ENCODE measurements around the gene NRXN3. TPM values are rescaled to one million over a fixed set of nuclear protein-coding genes. Genes with fewer than 3 reads are reported as not detected.

The NRXN3 gene
- total RNA-seq, 2 experiments from 2014 or later: not detected

DNA sequence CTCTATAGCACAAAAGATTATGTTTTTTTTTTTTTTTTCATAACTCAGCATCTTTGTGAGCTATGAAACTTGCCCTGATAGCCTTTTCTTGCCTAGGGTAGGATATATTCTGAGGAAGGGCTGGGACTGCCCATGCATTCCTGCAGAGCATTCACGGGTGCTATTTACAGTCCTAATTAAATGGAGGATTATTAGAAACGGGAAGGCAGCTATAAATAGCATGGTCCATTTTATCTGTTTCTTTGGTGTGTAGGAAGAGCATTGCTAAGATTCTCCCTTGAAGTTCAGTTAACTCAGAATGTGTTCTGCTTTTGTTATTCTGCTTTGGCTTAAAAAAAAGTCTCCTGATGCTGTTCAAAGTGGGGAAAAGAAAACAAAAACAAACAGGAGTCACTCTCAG, 1410.2 kb downstream of the NRXN3 start:
- no peak for DNase-seq
- ChIA-PET POLR2A (no interaction called here), CTCF (no interaction called here)
- Mint-ChIP-seq H3K9me3 (no peaks in the 10 kb centered on the region), H3K36me3 (ENCODE audit: low read depth) (no peaks in the 10 kb centered on the region), H3K27me3 (no peaks in the 10 kb centered on the region), H3K4me1 (no peaks in the 10 kb centered on the region), H3K4me3 (no peak overlapping the region), H3K27ac (no peak overlapping the region)

- Mint-ChIP-seq H3K27ac (no peak overlapping the region), H3K36me3 (ENCODE audit: low read depth) (no peaks in the 10 kb centered on the region), H3K27me3 (no peaks in the 10 kb centered on the region), H3K9me3 (no peaks in the 10 kb centered on the region), H3K4me3 (no peak overlapping the region), H3K4me1 (no peaks in the 10 kb centered on the region)
- ChIA-PET POLR2A (no interaction called here), CTCF (no interaction called here)
- no peak for DNase-seq
These were observed 1410.7 kb downstream of the NRXN3 start for GRCh38 chr14:79580906-79581305.

GRCh38 chr14:79581912-79582576, 1411.9 kb downstream of the NRXN3 start:
- H3K9me3 Mint-ChIP-seq: no peaks in the 10 kb centered on the region
- DNase-seq: no peak
- H3K27me3 Mint-ChIP-seq: no peaks in the 10 kb centered on the region
- no peak overlapping the region for H3K4me3 Mint-ChIP-seq
- CTCF ChIA-PET: no interaction called here
- POLR2A ChIA-PET: interaction anchor here (0.6 kb wide), 1 partner anchor 56 kb away, joined by 3 read pairs; no protein-coding TSS in a partner anchor
- no peak overlapping the region for H3K27ac Mint-ChIP-seq
- H3K36me3 Mint-ChIP-seq (ENCODE audit: low read depth): no peaks in the 10 kb centered on the region
- no peaks in the 10 kb centered on the region for H3K4me1 Mint-ChIP-seq

- no peaks in the 10 kb centered on the region for H3K9me3 Mint-ChIP-seq
- no peaks in the 10 kb centered on the region for H3K27me3 Mint-ChIP-seq
- DNase-seq: no peak
- no peaks in the 10 kb centered on the region for H3K4me1 Mint-ChIP-seq
- no peak overlapping the region for H3K27ac Mint-ChIP-seq
- POLR2A ChIA-PET: no interaction called here
- H3K36me3 Mint-ChIP-seq (ENCODE audit: low read depth): no peaks in the 10 kb centered on the region
- H3K4me3 Mint-ChIP-seq: no peak overlapping the region
- CTCF ChIA-PET: no interaction called here
These were observed 1413.7 kb downstream of the NRXN3 start for GRCh38 chr14:79583738-79584408.

- no peaks in the 10 kb centered on the region for H3K4me1 Mint-ChIP-seq
- no peaks in the 10 kb centered on the region for H3K36me3 Mint-ChIP-seq (ENCODE audit: low read depth)
- ChIA-PET CTCF (no interaction called here), POLR2A (no interaction called here)
- H3K9me3 Mint-ChIP-seq: no peaks in the 10 kb centered on the region
- H3K27me3 Mint-ChIP-seq: no peaks in the 10 kb centered on the region
- no peak overlapping the region for H3K27ac Mint-ChIP-seq
- DNase-seq: no peak
- no peak overlapping the region for H3K4me3 Mint-ChIP-seq
These were observed 1414.5 kb downstream of the NRXN3 start for GRCh38 chr14:79584679-79585078.

- Mint-ChIP-seq H3K4me1 (no peaks in the 10 kb centered on the region), H3K36me3 (ENCODE audit: low read depth) (no peaks in the 10 kb centered on the region), H3K9me3 (no peaks in the 10 kb centered on the region), H3K27me3 (no peaks in the 10 kb centered on the region), H3K27ac (no peak overlapping the region), H3K4me3 (no peak overlapping the region)
- POLR2A ChIA-PET: no interaction called here
- CTCF ChIA-PET: no interaction called here
- no peak for DNase-seq
These were observed 1415.7 kb downstream of the NRXN3 start for GRCh38 chr14:79585845-79586244.

GRCh38 chr14:79586416-79586815, 1416.2 kb downstream of the NRXN3 start:
- Mint-ChIP-seq H3K27me3 (no peaks in the 10 kb centered on the region), H3K4me1 (no peaks in the 10 kb centered on the region), H3K4me3 (no peak overlapping the region), H3K9me3 (no peaks in the 10 kb centered on the region), H3K27ac (no peak overlapping the region), H3K36me3 (ENCODE audit: low read depth) (no peaks in the 10 kb centered on the region)
- POLR2A ChIA-PET: no interaction called here
- CTCF ChIA-PET: interaction anchor here (0.7 kb wide), 1 partner anchor 1740 kb away, joined by 3 read pairs; no protein-coding TSS in a partner anchor
- DNase-seq: no peak

- H3K27ac Mint-ChIP-seq: no peak overlapping the region
- H3K4me3 Mint-ChIP-seq: no peak overlapping the region
- DNase-seq: no peak
- no peaks in the 10 kb centered on the region for H3K9me3 Mint-ChIP-seq
- H3K27me3 Mint-ChIP-seq: no peaks in the 10 kb centered on the region
- CTCF ChIA-PET: interaction anchor here (0.7 kb wide), 1 partner anchor 1740 kb away, joined by 3 read pairs; no protein-coding TSS in a partner anchor
- H3K36me3 Mint-ChIP-seq (ENCODE audit: low read depth): no peaks in the 10 kb centered on the region
- H3K4me1 Mint-ChIP-seq: no peaks in the 10 kb centered on the region
- POLR2A ChIA-PET: no interaction called here
These were observed 1416.9 kb downstream of the NRXN3 start for GRCh38 chr14:79586989-79587598.

GRCh38 chr14:79587875-79588274, 1417.7 kb downstream of the NRXN3 start:
- Mint-ChIP-seq H3K27me3 (no peaks in the 10 kb centered on the region), H3K4me3 (no peak overlapping the region), H3K27ac (no peak overlapping the region), H3K9me3 (no peaks in the 10 kb centered on the region), H3K36me3 (ENCODE audit: low read depth) (no peaks in the 10 kb centered on the region), H3K4me1 (no peaks in the 10 kb centered on the region)
- DNase-seq: no peak
- POLR2A ChIA-PET: no interaction called here
- CTCF ChIA-PET: no interaction called here

GRCh38 chr14:79588398-79588797, 1418.2 kb downstream of the NRXN3 start:
- no peak for DNase-seq
- Mint-ChIP-seq H3K4me3 (no peak overlapping the region), H3K27ac (no peak overlapping the region), H3K36me3 (ENCODE audit: low read depth) (no peaks in the 10 kb centered on the region), H3K27me3 (no peaks in the 10 kb centered on the region), H3K9me3 (no peaks in the 10 kb centered on the region), H3K4me1 (no peaks in the 10 kb centered on the region)
- ChIA-PET POLR2A (no interaction called here), CTCF (no interaction called here)

GRCh38 chr14:79596551-79596950, 1426.4 kb downstream of the NRXN3 start:
- H3K27ac Mint-ChIP-seq: no peak overlapping the region
- H3K9me3 Mint-ChIP-seq: no peaks in the 10 kb centered on the region
- H3K27me3 Mint-ChIP-seq: no peaks in the 10 kb centered on the region
- POLR2A ChIA-PET: no interaction called here
- CTCF ChIA-PET: no interaction called here
- DNase-seq: no peak
- no peak overlapping the region for H3K4me3 Mint-ChIP-seq
- H3K36me3 Mint-ChIP-seq (ENCODE audit: low read depth): no peaks in the 10 kb centered on the region
- H3K4me1 Mint-ChIP-seq: no peaks in the 10 kb centered on the region

- ChIA-PET POLR2A (no interaction called here), CTCF (no interaction called here)
- Mint-ChIP-seq H3K27me3 (no peaks in the 10 kb centered on the region), H3K4me3 (no peak overlapping the region), H3K27ac (no peak overlapping the region), H3K9me3 (no peaks in the 10 kb centered on the region), H3K36me3 (ENCODE audit: low read depth) (no peaks in the 10 kb centered on the region), H3K4me1 (no peaks in the 10 kb centered on the region)
- DNase-seq: no peak
These were observed 1427.4 kb downstream of the NRXN3 start for GRCh38 chr14:79597566-79597965.

- Mint-ChIP-seq H3K4me3 (no peak overlapping the region), H3K27me3 (no peaks in the 10 kb centered on the region), H3K9me3 (no peaks in the 10 kb centered on the region), H3K36me3 (ENCODE audit: low read depth) (no peaks in the 10 kb centered on the region), H3K4me1 (no peaks in the 10 kb centered on the region), H3K27ac (no peak overlapping the region)
- ChIA-PET CTCF (no interaction called here), POLR2A (no interaction called here)
- no peak for DNase-seq
These were observed 1428.2 kb downstream of the NRXN3 start for GRCh38 chr14:79598339-79598738.

DNA sequence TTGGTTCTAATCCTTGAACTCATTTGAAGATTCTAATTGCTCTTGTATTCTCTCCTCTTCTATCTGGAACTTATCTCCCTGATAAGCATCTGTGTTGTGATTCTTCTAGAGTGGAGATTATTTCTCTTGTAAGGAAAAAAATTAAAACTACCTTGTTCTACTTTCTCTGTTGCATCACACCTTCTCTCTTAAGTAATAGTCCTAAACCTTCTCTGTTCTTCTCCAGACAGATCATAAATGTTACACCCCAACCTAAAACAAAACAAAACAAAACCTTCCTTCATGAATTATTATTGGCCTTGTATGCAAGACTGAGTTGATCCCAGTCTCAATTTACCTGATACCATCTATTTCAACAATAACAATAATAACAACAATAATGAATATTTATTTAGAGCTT, 1429.1 kb downstream of the NRXN3 start:
- ChIA-PET POLR2A (no interaction called here), CTCF (no interaction called here)
- Mint-ChIP-seq H3K27me3 (no peaks in the 10 kb centered on the region), H3K4me3 (no peak overlapping the region), H3K36me3 (ENCODE audit: low read depth) (no peaks in the 10 kb centered on the region), H3K9me3 (no peaks in the 10 kb centered on the region), H3K4me1 (no peaks in the 10 kb centered on the region), H3K27ac (no peak overlapping the region)
- no peak for DNase-seq
